Posterior cingulate gyrus (tissue), 11 donors: ENCODE data around the gene ICA1L.

Experiments
- DNase-seq, 10 donors: peaks; one replicate each; pipeline versions ENCODE4 v3.0.0 to v3.0.0-alpha.2; 2020 to 2021; ENCODE audit warnings: mixed read lengths in 3 of 10
- intact Hi-C: fragments of 100-400 bp; cut with DNase I; formaldehyde crosslinking; loops from one replicate; pipeline ENCODE4 v1.15.1; 2023

ICA1L gene

DNA sequence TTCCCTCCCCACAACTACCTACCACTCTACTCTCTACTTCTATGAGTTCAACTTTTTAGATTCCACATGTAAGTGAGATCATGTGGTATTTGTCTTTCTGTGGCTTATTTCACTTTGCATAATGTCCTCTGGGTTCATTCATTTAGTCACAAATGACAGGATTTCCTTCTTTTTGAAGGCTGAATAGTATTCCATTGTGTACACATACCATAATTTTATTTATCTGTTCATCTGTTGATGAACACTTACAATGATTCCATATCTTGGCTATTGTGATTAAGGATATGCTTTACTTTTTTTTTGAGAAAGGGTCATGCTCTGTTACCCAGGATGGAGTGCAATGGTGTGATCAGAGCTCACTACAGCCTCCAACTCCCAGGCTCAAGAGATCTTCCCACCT, 73.6 kb downstream of the ICA1L start:
- no peak for DNase-seq
- intact Hi-C loops = no loop called here

DNA sequence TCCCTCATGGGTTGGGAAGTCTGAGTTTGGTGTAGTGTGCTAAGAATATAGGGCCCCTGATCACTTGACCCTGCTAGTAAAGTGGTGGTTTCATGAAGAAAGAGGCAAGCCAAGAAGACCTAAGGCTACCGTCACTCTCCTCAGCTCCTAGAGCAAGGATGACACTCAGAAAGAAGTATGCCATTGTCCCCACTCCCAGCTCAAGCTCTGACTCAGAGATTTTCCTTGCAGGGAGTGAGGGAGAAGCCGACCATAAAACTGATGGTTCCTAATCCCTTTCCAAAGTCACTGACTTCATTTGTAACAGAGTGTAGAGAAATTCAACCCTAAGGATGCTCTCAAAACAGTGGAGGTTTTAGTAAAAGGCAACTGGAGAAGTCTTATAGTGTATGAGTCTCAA, 80.9 kb downstream of the ICA1L start:
- intact Hi-C loops = no loop called here
- DNase-seq = no peak

DNA sequence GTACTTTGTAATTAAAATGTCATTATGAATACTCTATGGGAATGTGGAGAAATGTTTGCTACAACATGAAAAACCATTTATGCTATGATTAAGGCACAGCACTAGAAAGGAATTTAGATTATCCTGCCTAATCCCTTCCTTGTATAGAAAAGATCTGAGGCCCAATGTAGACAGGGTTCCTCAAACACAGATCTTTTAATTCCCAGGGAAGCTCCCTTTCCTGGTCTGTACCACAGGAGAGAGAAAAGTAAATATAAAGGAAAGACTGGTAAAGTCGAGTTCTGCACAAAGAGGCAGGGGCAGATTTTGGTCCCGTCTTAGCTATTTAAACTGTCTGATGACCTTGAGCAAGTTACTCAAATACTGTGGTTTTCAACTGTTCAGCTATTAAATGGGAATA, 84.7 kb downstream of the ICA1L start:
- intact Hi-C loops = no loop called here
- no peak for DNase-seq

DNA sequence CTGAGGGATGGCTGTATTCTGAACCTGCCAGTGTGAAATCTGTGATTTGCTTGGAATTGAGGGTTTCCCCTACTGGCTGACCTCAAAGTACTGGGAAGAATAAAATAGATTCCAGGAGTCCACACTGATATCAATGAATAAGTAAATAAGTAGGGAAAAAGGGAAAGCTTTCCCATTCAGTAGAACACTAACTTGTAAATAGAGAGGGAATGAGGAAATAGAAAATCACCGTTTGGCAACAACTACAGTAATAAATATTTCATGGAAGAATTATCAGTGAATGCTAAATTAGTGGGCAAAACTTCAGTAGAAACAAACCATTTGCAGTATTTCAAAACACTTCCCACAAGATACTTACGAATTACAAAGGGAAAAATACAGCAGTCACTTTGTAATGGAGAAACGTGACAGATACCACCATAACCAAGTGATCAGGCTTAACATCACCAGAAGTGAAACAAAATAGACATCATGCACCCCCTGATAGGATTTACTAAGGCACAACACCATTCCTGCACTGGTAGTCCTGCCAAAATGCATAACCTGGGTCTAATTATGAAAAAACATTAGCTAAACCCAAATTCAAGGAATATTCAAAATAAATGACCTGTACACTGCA, 88.5 kb downstream of the ICA1L start:
- DNase-seq = no peak
- intact Hi-C loops = no loop called here

DNA sequence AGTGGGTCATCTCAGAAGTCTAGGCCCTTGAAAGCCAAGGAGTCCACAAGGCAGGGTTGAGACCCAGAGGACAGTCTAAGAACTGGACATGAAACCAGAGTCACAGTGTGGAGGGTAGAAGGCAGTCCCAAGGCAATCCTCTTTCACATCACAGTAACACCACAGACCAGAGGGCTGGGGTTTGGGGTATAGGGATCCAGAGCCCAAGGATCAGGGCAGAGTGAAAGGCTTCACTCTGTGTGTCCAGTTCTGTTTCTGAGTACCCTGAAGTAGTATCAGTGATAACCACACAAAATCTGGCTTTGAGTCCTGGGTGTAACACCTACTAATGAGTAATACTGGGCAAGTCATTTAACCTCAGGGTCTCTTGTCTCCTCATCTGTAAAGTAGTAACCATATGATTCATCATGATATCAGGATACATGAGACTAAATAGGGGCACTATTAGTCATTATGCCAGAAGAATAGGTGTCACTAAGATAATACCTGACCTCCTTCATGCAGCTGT, 91.0 kb downstream of the ICA1L start:
- DNase-seq = no peak
- intact Hi-C loops = no loop called here

DNA sequence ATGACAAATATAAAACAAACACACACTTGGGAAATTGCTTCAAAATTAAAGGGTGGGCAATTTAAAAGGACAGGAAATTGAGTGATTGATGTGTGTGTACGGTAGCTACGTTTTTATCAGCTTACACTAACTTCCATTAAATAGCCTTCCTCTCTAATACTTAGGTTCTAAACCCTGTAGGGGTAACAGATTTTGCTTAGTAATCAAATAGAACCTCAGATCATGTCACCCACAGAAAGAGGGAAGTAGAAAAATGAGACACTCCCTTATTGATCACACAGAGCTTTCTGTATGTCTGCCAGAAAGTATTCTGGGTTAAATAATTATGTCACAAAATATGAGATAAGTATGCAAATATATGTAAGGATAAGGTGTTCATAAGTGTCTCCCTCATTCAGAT, 93.3 kb downstream of the ICA1L start:
- intact Hi-C loops = no loop called here
- DNase-seq = no peak

DNA sequence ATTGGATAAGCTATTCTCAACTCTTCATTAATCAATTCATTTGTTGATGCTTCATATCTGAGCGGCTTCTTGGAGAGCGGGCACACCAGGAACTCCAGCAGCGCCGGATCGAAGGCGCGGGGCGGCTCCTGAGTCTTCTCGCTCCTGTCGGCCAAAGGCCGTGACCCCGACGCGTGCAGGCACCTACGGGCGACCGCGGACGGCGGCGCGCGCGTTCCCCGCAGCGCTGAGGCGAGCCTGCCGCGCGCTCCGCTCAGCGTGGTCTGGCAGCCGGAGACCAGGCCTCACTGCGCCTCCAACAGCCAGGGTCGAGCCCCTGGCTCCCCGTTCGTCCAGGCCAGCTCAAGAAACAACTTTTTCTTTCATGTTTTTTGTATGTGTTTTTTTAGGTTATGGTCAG, 97.5 kb downstream of the ICA1L start:
- intact Hi-C loops = no loop called here
- no peak for DNase-seq

DNA sequence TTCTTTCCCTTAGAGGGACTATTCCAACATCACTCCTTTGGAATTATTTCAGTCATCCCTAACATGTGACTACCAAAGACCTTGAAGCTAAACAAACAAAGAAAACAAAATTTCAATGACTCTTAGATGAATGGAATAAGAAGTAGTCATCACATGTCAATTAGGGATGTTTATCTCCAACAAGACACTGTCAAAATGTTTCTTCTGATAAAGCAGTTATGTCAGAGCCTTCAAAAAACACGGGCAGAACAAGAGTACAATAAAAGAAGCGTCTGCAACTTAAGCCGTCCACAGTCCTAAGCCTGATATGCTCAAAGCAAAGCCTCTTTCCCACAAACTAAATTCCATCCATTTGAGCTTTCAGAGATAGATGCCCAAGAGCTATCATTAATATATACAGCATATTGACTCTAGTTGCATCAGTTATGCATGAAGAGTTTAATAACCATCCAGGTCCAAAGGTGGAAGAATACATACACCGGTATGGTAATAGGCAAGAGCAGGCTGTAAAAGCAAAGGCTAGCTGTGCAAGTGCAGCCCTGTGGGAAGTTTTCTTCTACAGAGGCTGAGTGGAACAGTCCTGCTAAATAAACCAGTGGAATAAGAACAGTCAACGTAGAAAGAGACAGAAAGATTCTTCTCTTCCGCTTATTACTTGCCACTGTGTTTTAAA, 98.1 kb downstream of the ICA1L start:
- DNase-seq = no peak
- intact Hi-C loops = no loop called here

DNA sequence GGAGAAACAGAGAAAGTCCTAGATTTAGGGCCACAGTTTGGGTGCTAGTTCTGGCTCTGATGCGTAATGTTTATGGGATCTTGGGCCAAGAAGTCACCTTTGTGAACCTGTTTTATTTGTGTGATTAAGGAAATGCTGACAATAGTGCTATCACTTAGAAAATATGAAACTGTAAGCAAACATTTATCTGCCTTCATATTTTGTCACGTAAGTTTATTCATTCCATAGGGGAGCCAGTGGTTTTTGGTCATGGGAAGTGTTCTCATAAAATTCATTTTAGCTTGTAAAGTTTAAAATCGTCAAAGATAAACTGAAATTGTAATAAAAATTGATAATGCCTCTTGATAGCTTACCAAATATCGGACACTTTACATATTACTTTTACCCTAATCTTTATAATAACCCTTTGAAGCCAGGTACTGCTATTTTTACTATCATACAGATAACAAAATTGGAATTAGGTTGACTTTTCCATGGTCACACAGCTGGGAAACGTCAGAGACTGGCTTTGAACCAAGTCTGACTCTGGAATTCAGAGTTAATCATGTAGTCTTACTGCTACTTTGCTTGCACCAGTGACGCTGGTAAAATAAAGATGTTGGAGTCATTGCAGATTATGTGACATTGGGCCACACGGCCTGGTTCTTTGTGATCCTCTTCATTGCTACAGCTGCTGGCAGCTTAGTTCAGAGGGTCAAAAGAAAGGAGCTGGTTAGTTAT, 99.7 kb downstream of the ICA1L start:
- no peak for DNase-seq
- intact Hi-C loops = no loop called here

DNA sequence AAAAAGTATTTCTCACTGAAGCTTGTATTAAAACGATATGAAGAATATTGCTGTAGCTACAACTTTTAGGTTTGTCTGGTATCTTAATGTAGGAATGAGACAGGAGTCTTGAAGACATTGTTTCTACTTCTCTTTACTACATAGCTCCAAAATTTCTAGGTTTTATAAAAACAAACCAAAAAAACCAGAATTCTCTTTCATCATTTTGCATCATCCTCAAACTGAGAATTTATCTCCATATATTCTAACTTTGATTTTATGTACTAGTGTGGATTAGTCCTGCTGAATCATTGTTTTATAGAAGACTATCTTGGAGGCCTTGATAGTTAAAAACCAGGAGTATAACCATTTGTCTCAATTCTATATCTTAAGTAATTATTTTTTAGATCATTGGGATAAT, 100.2 kb downstream of the ICA1L start:
- intact Hi-C loops = no loop called here
- no peak for DNase-seq

DNA sequence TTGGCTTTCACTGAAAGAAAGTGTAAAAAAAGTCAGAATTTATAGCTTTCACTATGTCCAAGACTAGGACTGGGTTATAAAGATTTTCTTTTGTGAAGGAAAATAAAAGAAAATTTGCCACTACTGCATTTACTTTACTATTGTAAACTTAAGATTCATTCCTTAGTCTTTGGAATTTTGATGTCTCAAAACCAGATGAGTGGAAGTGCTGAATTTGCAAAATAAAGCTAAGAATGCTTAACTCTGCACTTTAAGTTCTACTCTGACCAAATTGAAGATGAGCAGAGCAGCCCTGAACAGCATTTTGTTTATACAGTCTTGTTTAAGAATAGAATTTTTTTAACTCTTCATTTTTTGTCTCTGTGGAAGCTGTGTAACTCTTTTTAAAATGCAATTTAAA, 102.4 kb downstream of the ICA1L start:
- intact Hi-C loops = no loop called here

DNA sequence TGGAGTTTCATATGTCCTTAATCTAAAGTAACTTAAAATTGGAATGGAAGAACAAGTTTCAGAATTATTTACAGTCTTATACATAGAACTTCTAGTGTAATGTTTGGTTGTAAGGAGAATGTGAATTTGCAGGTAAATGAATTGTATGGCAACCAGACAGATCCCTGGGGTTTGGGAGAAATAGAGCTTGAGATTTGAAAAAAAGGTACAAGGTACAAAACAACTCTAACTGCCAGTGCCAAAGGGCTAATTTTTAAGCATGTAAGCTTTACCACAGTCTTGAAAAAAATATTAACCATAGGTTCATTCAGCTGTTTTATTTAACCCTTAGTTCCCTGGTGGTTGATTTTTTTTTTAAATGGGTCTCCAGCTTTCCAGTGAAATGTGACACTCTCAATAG, 103.3 kb downstream of the ICA1L start:
- intact Hi-C loops = no loop called here
- DNase-seq = no peak

More for the DNA sequence above, 102.4 kb downstream of the ICA1L start:
- no peak for DNase-seq

DNA sequence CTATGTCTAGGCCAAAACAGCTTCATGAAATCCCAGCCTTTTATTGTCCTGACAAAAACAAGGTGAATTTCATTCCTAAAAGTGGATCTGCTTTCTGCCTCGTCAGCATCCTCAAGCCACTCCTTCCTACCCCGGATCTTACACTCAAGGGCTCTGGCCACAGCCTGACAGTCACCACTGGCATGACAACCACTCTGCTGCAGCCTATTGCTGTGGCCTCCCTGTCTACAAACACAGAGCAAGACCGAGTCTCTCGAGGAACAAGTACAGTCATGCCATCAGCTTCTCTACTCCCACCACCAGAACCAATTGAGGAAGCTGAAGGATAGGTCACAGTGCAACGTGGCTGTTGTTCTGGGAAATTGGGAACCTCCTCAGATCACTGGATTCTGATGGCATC, 106.1 kb downstream of the ICA1L start:
- no peak for DNase-seq
- intact Hi-C loops = no loop called here

DNA sequence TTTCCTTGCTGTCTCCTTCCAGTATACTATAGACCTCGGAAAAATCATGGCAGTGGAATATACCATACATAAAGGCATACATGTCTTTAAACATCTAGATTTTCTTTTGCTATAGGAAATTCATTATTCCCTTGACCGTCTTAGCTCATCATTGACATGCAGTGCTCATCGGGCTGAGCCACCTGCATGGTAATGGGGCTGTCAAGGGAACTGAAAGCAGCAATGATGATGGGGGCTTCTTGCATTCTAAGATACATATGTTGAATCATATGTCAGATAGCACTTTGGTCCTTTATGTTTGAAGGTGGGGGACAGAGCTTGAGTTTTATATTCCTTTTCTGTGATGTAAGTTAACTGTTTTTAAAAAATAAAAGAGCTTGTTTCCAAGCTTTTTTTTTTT, 106.6 kb downstream of the ICA1L start:
- no peak for DNase-seq
- intact Hi-C loops = no loop called here

DNA sequence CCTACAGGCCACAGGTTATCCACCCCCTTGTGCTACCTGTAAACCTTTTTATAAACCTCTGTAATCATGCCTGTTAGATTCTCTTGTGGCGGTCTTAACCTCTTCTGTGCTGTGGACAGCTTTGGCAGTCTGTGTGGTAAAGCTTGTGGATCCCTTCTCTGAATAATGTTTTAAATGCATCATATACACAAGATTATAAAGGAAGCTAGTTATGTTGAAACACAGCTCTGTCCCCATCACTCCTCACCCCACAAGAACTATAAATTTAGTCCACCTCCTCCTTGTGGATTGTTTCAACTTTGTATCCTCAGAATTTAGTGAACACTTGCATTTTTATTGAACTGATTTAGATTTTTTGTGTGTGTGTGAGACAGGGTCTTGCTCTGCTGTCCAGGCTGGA, 107.7 kb downstream of the ICA1L start:
- intact Hi-C loops = no loop called here
- no peak for DNase-seq

DNA sequence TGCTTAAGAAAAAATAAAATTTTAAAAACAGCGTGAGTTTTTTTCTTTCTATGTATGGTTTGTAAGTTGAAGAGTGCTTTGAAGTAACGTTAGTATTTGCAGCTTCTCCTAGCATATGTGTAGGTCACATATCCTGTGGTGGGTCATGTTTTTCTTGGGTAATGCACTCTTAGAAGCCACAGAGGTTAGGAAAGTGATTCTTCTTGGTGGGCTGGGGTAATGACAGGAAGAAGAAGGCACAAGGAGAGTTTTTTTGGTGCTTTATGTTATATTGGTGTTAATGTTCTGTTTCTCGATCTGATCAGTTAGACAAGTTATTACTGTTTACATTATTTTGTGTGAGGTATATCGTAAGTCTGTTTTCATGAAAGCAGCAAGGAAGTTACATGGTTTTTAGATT, 109.0 kb downstream of the ICA1L start:
- no peak for DNase-seq
- intact Hi-C loops = no loop called here

DNA sequence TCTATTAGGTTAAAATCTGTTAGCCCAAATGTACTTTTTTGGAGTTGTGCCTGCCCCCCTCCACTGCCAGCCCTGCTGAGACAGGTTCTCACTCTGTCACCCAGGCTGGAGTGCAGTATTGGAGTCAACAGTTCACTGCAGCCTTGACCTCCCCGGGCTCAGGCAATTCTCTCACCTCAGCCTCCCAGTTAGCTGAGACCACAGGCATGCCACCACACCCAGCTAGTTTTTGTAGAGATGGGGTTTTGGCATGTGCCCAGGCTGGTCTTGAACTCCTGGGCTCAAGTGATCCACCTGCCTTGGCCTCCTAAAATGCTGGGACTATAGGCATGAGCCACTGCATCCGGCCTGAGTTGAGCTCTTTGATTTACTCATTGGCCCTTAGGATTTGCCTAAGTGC, 110.7 kb downstream of the ICA1L start:
- intact Hi-C loops = no loop called here
- DNase-seq = no peak

DNA sequence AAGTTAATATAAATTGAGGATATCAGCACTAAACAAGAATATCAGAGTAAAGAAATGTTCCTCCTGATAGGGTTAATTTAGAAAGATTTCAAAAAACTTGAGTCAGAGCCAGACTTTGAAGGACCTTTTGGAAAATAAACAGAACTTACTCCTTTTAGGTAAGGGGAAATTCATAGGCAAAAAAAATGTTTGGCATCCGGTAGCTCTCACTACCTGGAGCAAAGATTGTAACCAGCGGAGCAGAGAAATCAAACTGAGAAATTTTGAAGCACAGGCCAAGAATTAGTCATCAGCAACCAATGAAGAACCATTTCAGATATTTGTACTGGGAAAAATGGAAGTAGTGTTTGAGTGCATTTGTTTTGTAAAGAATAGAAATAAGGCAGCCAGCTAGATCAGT, 113.0 kb downstream of the ICA1L start:
- intact Hi-C loops = no loop called here
- DNase-seq = no peak

DNA sequence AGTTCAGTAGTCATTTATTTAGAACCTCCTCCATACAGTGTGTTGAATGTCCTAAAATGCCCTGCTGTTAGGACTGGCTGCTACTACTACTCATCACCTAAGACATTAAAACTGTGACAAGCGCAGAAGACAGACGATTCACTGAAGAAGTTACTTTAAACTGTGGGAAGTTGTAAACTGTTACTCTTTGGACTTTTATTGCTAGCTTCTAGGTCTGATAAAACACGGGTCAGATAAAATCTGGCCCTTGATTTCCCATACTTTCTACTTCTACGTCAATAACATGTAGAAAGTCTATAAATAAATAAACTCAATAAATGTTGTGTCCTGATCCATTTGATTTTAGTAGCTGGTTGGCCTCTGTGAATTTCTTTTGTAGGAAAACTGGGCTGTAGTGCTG, 113.4 kb downstream of the ICA1L start:
- no peak for DNase-seq
- intact Hi-C loops = no loop called here

DNA sequence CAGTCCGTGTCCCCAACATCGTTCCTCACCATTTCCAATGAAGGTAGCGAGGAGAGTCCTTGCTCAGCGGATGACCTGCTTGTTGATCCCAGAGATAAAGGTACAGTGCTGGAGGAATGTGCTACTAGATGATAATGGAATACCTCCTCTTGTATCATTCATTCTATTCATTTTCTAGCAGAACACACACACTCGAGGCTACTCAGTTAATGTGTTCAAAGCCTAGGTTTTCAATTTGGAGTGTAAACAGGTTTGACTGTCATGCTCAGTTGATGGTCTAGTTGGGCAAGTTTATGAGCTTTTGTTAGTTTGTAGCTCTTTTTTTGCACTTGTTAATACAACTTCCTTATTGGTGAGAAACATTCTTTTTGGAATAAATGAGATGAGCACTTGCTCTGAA, 114.2 kb downstream of the ICA1L start:
- intact Hi-C loops = no loop called here
- no peak for DNase-seq

DNA sequence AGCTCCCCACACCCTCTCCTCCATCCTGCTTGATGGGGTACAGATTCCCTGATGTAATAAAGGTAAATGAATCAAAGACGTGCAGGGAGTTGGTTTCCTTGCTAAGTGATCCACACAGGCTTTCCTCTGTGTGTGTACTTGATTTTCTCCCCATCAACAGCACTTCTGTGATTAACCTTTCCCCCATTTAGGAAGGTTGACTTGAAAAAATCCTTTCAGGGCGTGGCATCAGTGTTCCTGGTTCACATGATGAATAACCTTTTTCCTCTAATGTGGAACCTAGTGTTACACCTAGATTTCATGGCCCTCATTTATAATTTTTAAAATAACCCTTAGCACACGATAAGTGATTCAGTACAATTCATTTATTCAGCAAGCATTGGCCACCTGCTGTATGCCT, 115.0 kb downstream of the ICA1L start:
- no peak for DNase-seq
- intact Hi-C loops = no loop called here

DNA sequence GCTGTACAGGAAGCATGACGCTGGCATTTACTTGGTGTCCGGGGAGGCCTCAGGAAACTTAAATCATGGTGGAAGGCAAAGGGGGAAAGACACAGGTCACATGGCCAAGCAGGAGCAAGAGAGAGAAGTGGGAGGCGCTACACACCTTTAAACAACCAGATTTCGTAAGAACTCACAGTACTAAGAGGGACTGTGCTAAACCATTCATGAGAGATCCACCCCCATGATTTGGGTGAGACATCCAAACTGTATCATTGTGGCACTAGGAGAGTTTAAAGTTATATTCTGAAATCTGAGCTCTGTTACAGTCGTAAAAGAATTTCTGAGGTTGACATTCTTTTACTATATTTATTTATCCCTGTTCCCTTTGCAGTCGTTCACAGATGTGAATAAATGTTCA, 116.6 kb downstream of the ICA1L start:
- intact Hi-C loops = no loop called here

More for the DNA sequence above, 116.6 kb downstream of the ICA1L start:
- DNase-seq = no peak
